ENCODE results near the gene HOXC10. TPM values are rescaled to one million over a fixed set of nuclear protein-coding genes. Genes with fewer than 3 reads are reported as not detected.

The HOXC10 gene
- total RNA-seq, 1 experiment from 2014 or later, result 3.8 TPM

- H3K4me1 ChIP-seq (ENCODE audit: control insufficient read depth in 1 of 2, insufficient read depth in 2 of 2, low read length in 2 of 2), result peaks cover 0 to 6% of the 10 kb centered on the region in 2 experiments; a peak in 2 of 4 replicates
- ChIA-PET RAD21 (ENCODE audit: low non-redundant PET in 1 of 2, low total read pairs in 2 of 2, uncharacterized antibody in 2 of 2, unreplicated experiment in 2 of 2) (no interaction called here), CTCF (no interaction called here), POLR2A (no interaction called here)
- no peaks in the 10 kb centered on the region for H3K27me3 ChIP-seq (ENCODE audit: insufficient read depth, low read length)
- TF ChIP-seq CEBPB (IDR thresholded peaks at IDR 0.05; ENCODE audit: low read depth) (no peak), YY1 (IDR thresholded peaks at IDR 0.05; ENCODE audit: extremely low read depth, insufficient replicate concordance, low read depth, low read length) (no peak), CTCF (IDR thresholded peaks at IDR 0.05 in 2 of 3, conservative IDR thresholded peaks at IDR 0.05 in 1 of 3; ENCODE audit: borderline replicate concordance in 1 of 3, insufficient read depth in 1 of 3, low read depth in 2 of 3, low read length in 2 of 3) (no peak), SRF (IDR thresholded peaks at IDR 0.05; ENCODE audit: low read depth) (no peak), REST (IDR thresholded peaks at IDR 0.05; ENCODE audit: low read depth) (no peak), FOSL1 (IDR thresholded peaks at IDR 0.05; ENCODE audit: low read depth) (no peak), POLR2A (IDR thresholded peaks at IDR 0.05; ENCODE audit: borderline replicate concordance, extremely low read depth, insufficient read depth, insufficient read length) (no peak), EZH2 (IDR thresholded peaks at IDR 0.05) (no peak), EGR1 (IDR thresholded peaks at IDR 0.05; ENCODE audit: low read depth) (no peak), MAX (IDR thresholded peaks at IDR 0.05) (no peak), SIN3A (IDR thresholded peaks at IDR 0.05; ENCODE audit: low read depth) (no peak), EZH2phosphoT487 (IDR thresholded peaks at IDR 0.05; ENCODE audit: borderline replicate concordance) (no peak)
- no peaks in the 10 kb centered on the region for H3K79me2 ChIP-seq (ENCODE audit: insufficient read depth, low read length)
- intact Hi-C loops (cut with micrococcal nuclease), result no loop called here
- no peak for ATAC-seq
- H3K9ac ChIP-seq (ENCODE audit: low read length), result no peak overlapping the region
- no peaks in the 10 kb centered on the region for H3K9me3 ChIP-seq (ENCODE audit: control insufficient read depth in 1 of 2, insufficient read depth in 1 of 2, low read depth in 1 of 2, low read length in 2 of 2)
- H3K27ac ChIP-seq (ENCODE audit: low read depth, low read length), result no peak overlapping the region
- H4K20me1 ChIP-seq (ENCODE audit: insufficient read depth), result no peaks in the 10 kb centered on the region
- no peak for DNase-seq (ENCODE audit: low read depth, low spot score)
- no TSS peak for BruUV-seq (replicated peaks)
- H3K4me3 ChIP-seq (replicated peaks in 1 of 2; ENCODE audit: low read depth in 1 of 2, low read length in 2 of 2), result no peak overlapping the region
- H3K4me2 ChIP-seq (ENCODE audit: low read length), result no peak overlapping the region
- H3K36me3 ChIP-seq (ENCODE audit: control insufficient read depth in 1 of 2, insufficient read depth in 2 of 2, low read length in 2 of 2), result no peaks in the 10 kb centered on the region
- no peak overlapping the region for H2AFZ ChIP-seq (ENCODE audit: low read depth, low read length, poor library complexity, severe bottlenecking)
- no peaks in the 10 kb centered on the region for H3K9me2 ChIP-seq (ENCODE audit: insufficient read depth)
These were observed 2.0 kb upstream of the HOXC10 start for GRCh38 chr12:53982648-53983567.
